GM10248 (cell line): ENCODE results near the gene SRRM3.
"Not testable (repeated sequence)": the region's sequence is repeated elsewhere in the genome, so short reads cannot be mapped to it uniquely, and the experiment has no call there.

Experiments used
- CTCF ChIA-PET: fragments of 300-600 bp; sonication (Branson Sonifier 250); formaldehyde crosslinking; extraction: SDS; loops from one replicate; lab custom pipeline; 2021; ENCODE audit warnings: antibody characterized with exemption; lab: Yijun Ruan, JAX
- POLR2A ChIA-PET: fragments of 350-650 bp; sonication (Branson Sonifier 250); formaldehyde crosslinking; extraction: SDS; loops from one replicate; lab custom pipeline; 2020; ENCODE audit warnings: antibody characterized with exemption; lab: Yijun Ruan, JAX
- DNase-seq: peaks from one replicate; pipeline ENCODE4 v3.0.0; 2012; ENCODE audit errors: extremely low spot score
- CTCF ChIP-seq: IDR thresholded peaks from 2 replicates; pipeline ENCODE4 v1.5.1; 2012; ENCODE audit warnings: mild to moderate bottlenecking, low read depth; ENCODE audit errors: extremely low read depth, missing control alignments, control extremely low read depth

Gene SRRM3

GRCh38 chr7:76234931-76235441, 33.3 kb downstream of the SRRM3 start:
- POLR2A ChIA-PET: interaction anchor here (0.6 kb wide), 2 partner anchors 184 to 187 kb away, joined by 5 read pairs; partner anchors contain the start of gene STYXL1
- CTCF ChIA-PET: interaction anchor here (0.7 to 2.0 kb wide), 3 partner anchors 28 to 79 kb away, joined by 3 to 10 read pairs (median 5); no protein-coding TSS in a partner anchor
- TF ChIP-seq CTCF: no peak
- DNase-seq: peak; percentile 88

- CTCF ChIA-PET: interaction anchor here (1.0 to 1.4 kb wide), 2 partner anchors 55 to 58 kb away, joined by 3 to 4 read pairs; no protein-coding TSS in a partner anchor
- POLR2A ChIA-PET: no interaction called here
- DNase-seq: peak; percentile 47
- TF ChIP-seq CTCF: no peak
Observed at GRCh38 chr7:76236224-76236623, 34.5 kb downstream of the SRRM3 start.

GRCh38 chr7:76238326-76238725, 36.6 kb downstream of the SRRM3 start:
- no peak for TF ChIP-seq CTCF
- ChIA-PET POLR2A (no interaction called here), CTCF (interaction anchor here (1.6 kb wide), 1 partner anchor 25 kb away, joined by 3 read pairs; no protein-coding TSS in a partner anchor)
- no peak for DNase-seq

- ChIA-PET POLR2A (no interaction called here), CTCF (interaction anchor here (0.8 to 2.0 kb wide), 3 partner anchors 10 to 37 kb away, joined by 3 to 13 read pairs (median 3); no protein-coding TSS in a partner anchor)
- DNase-seq: no peak
- TF ChIP-seq CTCF: no peak
Observed at GRCh38 chr7:76241141-76241540, 39.4 kb downstream of the SRRM3 start.

- DNase-seq: not testable (repeated sequence)
- CTCF ChIA-PET: interaction anchor here (1.0 to 2.0 kb wide), 2 partner anchors 20 to 40 kb away, joined by 3 to 13 read pairs; no protein-coding TSS in a partner anchor
- POLR2A ChIA-PET: interaction anchor here (0.6 kb wide), 1 partner anchor 35 kb away, joined by 8 read pairs; no protein-coding TSS in a partner anchor
Observed at GRCh38 chr7:76242517-76243063, 40.9 kb downstream of the SRRM3 start.

- ChIA-PET CTCF (interaction anchor here (0.8 to 0.9 kb wide), 2 partner anchors 18 to 46 kb away, joined by 3 read pairs; no protein-coding TSS in a partner anchor), POLR2A (no interaction called here)
- DNase-seq: no peak
- no peak for TF ChIP-seq CTCF
Observed at GRCh38 chr7:76244781-76245391, 43.2 kb downstream of the SRRM3 start.

- POLR2A ChIA-PET: no interaction called here
- TF ChIP-seq CTCF: no peak
- no peak for DNase-seq
- CTCF ChIA-PET: interaction anchor here (1.0 to 5.2 kb wide), 3 partner anchors 16 to 69 kb away, joined by 3 to 24 read pairs (median 4); no protein-coding TSS in a partner anchor
Observed at GRCh38 chr7:76246804-76247389, 45.2 kb downstream of the SRRM3 start.
